ENCODE measurements around the gene HTR4. TPM values are rescaled to one million over a fixed set of nuclear protein-coding genes. Genes with fewer than 3 reads are reported as not detected.

HTR4 gene
- total and polyA plus RNA-seq, 4 donors: 0.17 to 0.18 TPM; not detected in 2

DNA sequence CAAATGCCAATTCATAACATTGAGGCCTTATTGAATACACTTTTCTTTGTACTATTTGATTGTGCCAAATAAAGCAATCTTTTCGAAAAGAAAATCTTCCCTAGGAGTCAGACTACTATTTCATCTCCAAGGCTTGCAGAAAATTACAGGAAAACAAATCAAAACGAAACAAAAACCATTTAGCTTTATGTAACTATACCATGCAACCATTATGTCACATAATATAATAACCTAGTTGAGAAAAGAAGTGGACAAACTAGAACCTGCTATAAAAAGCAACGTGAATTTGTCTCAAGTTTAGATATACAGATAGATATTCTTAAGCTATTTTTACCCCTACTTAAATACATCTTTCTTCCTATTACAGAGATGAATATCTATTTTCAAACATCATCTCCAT lies 18.0 kb downstream of the HTR4 start:
- Histone ChIP-seq H3K4me3 (no peak overlapping the region), H3K27me3 (ENCODE audit: control insufficient read depth in 3 of 3, insufficient read depth in 3 of 3, low read length in 2 of 3) (peaks cover 0 to 3% (median 0%) of the 10 kb centered on the region in 3 donors), H3K9me3 (ENCODE audit: control insufficient read depth in 4 of 4, insufficient read depth in 3 of 4, low read length in 3 of 4) (no peaks in the 10 kb centered on the region), H3K27ac (ENCODE audit: low read depth in 1 of 2, low read length in 1 of 2) (no peak overlapping the region), H3K36me3 (ENCODE audit: control insufficient read depth in 4 of 4, insufficient read depth in 4 of 4, low read length in 4 of 4) (no peaks in the 10 kb centered on the region), H3K9ac (ENCODE audit: insufficient read depth in 1 of 2, low read length in 2 of 2) (no peak overlapping the region), H3K4me1 (ENCODE audit: control insufficient read depth in 5 of 5, insufficient read depth in 5 of 5, low read length in 5 of 5) (no peaks in the 10 kb centered on the region)
- WGBS, 2 donors: 76 to 85% methylated on average over 3 of the region's 3 CpGs
- TF ChIP-seq, protein P1, sequence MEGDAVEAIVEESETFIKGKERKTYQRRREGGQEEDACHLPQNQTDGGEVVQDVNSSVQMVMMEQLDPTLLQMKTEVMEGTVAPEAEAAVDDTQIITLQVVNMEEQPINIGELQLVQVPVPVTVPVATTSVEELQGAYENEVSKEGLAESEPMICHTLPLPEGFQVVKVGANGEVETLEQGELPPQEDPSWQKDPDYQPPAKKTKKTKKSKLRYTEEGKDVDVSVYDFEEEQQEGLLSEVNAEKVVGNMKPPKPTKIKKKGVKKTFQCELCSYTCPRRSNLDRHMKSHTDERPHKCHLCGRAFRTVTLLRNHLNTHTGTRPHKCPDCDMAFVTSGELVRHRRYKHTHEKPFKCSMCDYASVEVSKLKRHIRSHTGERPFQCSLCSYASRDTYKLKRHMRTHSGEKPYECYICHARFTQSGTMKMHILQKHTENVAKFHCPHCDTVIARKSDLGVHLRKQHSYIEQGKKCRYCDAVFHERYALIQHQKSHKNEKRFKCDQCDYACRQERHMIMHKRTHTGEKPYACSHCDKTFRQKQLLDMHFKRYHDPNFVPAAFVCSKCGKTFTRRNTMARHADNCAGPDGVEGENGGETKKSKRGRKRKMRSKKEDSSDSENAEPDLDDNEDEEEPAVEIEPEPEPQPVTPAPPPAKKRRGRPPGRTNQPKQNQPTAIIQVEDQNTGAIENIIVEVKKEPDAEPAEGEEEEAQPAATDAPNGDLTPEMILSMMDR (IDR thresholded peaks at IDR 0.05; ENCODE audit: control extremely low read depth, extremely low read depth): no peak
- ATAC-seq (ENCODE audit: insufficient read depth, low FRiP score): no peak
- no peak for DNase-seq

DNA sequence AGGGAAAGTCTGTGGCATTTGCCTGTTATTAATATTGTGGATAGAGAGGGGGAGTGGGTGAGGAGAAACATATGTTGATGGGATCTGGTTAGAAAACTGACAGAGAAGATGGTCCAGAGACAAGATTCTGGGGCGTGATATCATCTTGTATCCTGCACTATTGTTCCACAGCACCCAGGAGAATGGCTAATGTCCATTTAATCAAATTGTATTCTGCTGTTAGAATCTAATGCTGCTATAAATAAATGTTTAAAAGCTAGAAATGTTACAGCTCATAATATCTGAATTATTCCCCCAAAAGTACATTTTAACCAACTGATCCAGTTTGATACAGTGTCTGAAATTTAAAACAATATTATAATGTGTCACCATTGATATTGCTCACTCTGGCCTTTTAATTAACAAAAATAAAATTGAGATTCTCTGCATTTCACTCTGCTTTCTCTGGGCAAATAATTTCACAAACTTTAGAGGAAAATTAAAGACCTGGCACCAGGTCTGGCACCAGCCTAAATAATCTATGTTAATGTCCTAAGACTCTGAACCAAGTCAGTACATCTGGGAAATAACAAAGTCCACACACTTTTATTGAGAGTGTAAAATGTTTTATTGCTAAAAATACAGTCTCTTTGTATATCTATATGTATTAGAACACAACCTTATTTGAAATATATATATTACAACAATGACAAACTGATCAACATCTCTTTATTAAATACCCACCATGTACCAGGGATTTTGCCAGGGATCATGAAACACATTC lies 18.8 kb downstream of the HTR4 start:
- Histone ChIP-seq H3K9me3 (ENCODE audit: control insufficient read depth in 4 of 4, insufficient read depth in 3 of 4, low read length in 3 of 4) (no peaks in the 10 kb centered on the region), H3K36me3 (ENCODE audit: control insufficient read depth in 4 of 4, insufficient read depth in 4 of 4, low read length in 4 of 4) (no peaks in the 10 kb centered on the region), H3K27me3 (ENCODE audit: control insufficient read depth in 3 of 3, insufficient read depth in 3 of 3, low read length in 2 of 3) (peaks cover 0 to 3% (median 0%) of the 10 kb centered on the region in 3 donors), H3K27ac (ENCODE audit: low read depth in 1 of 2, low read length in 1 of 2) (no peak overlapping the region), H3K4me3 (no peak overlapping the region), H3K4me1 (ENCODE audit: control insufficient read depth in 5 of 5, insufficient read depth in 5 of 5, low read length in 5 of 5) (no peaks in the 10 kb centered on the region), H3K9ac (ENCODE audit: insufficient read depth in 1 of 2, low read length in 2 of 2) (no peak overlapping the region)
- 86 to 95% methylated on average over 1 of the region's 1 CpG for WGBS, 2 donors
- no peak for DNase-seq
- no peak for ATAC-seq (ENCODE audit: insufficient read depth, low FRiP score)
- TF ChIP-seq, protein P1 (IDR thresholded peaks at IDR 0.05; ENCODE audit: control extremely low read depth, extremely low read depth): no peak

- Histone ChIP-seq H3K4me1 (ENCODE audit: control insufficient read depth in 5 of 5, insufficient read depth in 5 of 5, low read length in 5 of 5) (no peaks in the 10 kb centered on the region), H3K9ac (ENCODE audit: insufficient read depth in 1 of 2, low read length in 2 of 2) (no peak overlapping the region), H3K27me3 (ENCODE audit: control insufficient read depth in 3 of 3, insufficient read depth in 3 of 3, low read length in 2 of 3) (no peaks in the 10 kb centered on the region), H3K36me3 (ENCODE audit: control insufficient read depth in 4 of 4, insufficient read depth in 4 of 4, low read length in 4 of 4) (no peaks in the 10 kb centered on the region), H3K27ac (ENCODE audit: low read depth in 1 of 2, low read length in 1 of 2) (no peak overlapping the region), H3K9me3 (ENCODE audit: control insufficient read depth in 4 of 4, insufficient read depth in 3 of 4, low read length in 3 of 4) (no peaks in the 10 kb centered on the region), H3K4me3 (no peak overlapping the region)
- ATAC-seq (ENCODE audit: insufficient read depth, low FRiP score) (no peak), DNase-seq (no peak)
- TF ChIP-seq, protein P1 (IDR thresholded peaks at IDR 0.05; ENCODE audit: control extremely low read depth, extremely low read depth): no peak
- WGBS, 2 donors: 95 to 100% methylated on average over 1 of the region's 1 CpG
Observed at GRCh38 chr5:148633067-148633377, 21.3 kb downstream of the HTR4 start.
